ENCODE measurements around the gene DLG3.

DNA sequence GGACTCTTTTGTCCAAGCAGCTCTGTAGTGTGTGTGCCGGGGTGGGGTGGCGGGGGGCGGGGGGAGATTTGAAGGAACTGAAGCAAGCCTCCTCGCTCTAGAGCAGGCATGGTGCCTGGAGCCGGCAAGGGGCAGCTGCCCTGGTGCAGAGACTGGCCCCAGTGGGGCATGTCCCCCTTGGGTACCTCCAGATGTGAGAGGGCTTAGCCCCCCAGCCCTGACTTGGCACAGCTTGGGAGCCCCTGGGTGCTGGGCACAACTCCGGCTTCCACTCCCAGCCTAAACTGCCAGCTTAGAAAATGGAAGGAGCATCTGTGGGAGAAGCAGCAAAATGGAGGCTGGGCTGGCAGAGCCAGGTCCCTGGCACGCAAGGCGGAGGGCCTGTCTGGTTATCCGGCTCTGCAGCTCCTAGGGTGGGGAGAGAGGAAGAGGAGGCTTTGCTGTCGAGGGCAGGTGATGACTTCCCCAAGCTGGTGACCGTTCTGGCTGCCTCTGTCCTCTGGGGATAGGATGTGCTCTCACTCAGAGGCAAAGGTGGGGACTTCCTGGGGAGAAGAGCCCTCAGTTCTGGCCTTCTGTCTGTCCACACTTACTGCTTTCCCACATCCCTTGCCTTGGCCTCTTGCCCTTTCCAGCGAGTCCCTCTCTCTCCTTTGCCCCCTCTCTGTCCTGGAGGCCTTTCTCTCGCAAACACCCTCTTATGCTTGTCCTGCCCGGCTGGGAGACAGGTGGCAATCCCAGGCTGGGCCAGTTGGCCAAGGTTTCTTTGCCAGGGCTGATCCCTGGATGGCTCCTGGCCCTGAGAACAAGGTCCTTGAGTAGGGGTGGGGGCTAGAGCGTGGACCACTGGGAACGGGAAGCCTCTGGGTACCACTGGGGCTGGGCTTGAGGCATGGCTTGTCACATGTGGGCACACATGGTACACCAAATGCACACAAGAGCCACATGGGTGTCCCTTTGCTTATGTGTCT, 2.0 kb downstream of the DLG3 start:
- TF ChIP-seq, protein P1, sequence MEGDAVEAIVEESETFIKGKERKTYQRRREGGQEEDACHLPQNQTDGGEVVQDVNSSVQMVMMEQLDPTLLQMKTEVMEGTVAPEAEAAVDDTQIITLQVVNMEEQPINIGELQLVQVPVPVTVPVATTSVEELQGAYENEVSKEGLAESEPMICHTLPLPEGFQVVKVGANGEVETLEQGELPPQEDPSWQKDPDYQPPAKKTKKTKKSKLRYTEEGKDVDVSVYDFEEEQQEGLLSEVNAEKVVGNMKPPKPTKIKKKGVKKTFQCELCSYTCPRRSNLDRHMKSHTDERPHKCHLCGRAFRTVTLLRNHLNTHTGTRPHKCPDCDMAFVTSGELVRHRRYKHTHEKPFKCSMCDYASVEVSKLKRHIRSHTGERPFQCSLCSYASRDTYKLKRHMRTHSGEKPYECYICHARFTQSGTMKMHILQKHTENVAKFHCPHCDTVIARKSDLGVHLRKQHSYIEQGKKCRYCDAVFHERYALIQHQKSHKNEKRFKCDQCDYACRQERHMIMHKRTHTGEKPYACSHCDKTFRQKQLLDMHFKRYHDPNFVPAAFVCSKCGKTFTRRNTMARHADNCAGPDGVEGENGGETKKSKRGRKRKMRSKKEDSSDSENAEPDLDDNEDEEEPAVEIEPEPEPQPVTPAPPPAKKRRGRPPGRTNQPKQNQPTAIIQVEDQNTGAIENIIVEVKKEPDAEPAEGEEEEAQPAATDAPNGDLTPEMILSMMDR (IDR thresholded peaks at IDR 0.05 in 4 of 5, conservative IDR thresholded peaks at IDR 0.05 in 1 of 5), result no peak
- TF ChIP-seq POLR2A (IDR thresholded peaks at IDR 0.05), result no peak
